Activated B cell treated with CpG ODN at 0.5 μM for 24 hours (primary cell): ENCODE results near the gene CACHD1. TPM values are rescaled to one million over a fixed set of nuclear protein-coding genes. Genes with fewer than 3 reads are reported as not detected.

Experiments
- ATAC-seq: fragments of 200-7000 bp; cut with Tn5 transposase; one replicate; pipeline ENCODE4 v1.10.0; 2021; ENCODE audit warnings: low read depth, mild to moderate bottlenecking, moderate library complexity
- CTCF ChIA-PET: fragments of 350-600 bp; sonication (Branson Sonifier 250); formaldehyde crosslinking; loops from one replicate; lab custom pipeline; 2021; ENCODE audit warnings: antibody characterized with exemption; lab: Charles Lee
- POLR2A ChIA-PET: fragments of 350-600 bp; sonication (Branson Sonifier 250); formaldehyde crosslinking; loops from one replicate; lab custom pipeline; 2021; ENCODE audit warnings: antibody characterized with exemption; lab: Charles Lee
- DNase-seq: peaks from one replicate; pipeline ENCODE4 v3.0.0; 2022
- H3K27ac Mint-ChIP-seq: one replicate; pipeline ENCODE4 v1.8.0; 2020; ENCODE audit warnings: mixed read lengths
- H3K27me3 Mint-ChIP-seq: one replicate; pipeline ENCODE4 v1.8.0; 2021; ENCODE audit warnings: mixed read lengths
- H3K36me3 Mint-ChIP-seq: one replicate; pipeline ENCODE4 v1.8.0; 2021; ENCODE audit warnings: low read depth, mixed read lengths
- H3K4me1 Mint-ChIP-seq: one replicate; pipeline ENCODE4 v1.8.0; 2021; ENCODE audit warnings: mixed read lengths
- H3K4me3 Mint-ChIP-seq: one replicate; pipeline ENCODE4 v1.8.0; 2020; ENCODE audit warnings: mild to moderate bottlenecking, mixed read lengths
- H3K9me3 Mint-ChIP-seq: one replicate; pipeline ENCODE4 v1.8.0; 2020; ENCODE audit warnings: mixed read lengths
- CTCF ChIP-seq: fragments of 200-600 bp; IDR thresholded peaks from one replicate; pipeline ENCODE4 v1.8.0; 2022; ENCODE audit warnings: antibody characterized with exemption, mild to moderate bottlenecking
- intact Hi-C: fragments of 100-400 bp; cut with micrococcal nuclease; formaldehyde crosslinking; loops from one replicate; pipeline ENCODE4 v1.15.1; 2024
- total RNA-seq: library from RNA; stranded (reverse); gene quantifications from 2 replicates; pipeline ENCODE4 v1.2.3, GENCODE V29; 2022

CACHD1 gene
- total RNA-seq, 1 donor from 2014 or later = 0.22 TPM

DNA sequence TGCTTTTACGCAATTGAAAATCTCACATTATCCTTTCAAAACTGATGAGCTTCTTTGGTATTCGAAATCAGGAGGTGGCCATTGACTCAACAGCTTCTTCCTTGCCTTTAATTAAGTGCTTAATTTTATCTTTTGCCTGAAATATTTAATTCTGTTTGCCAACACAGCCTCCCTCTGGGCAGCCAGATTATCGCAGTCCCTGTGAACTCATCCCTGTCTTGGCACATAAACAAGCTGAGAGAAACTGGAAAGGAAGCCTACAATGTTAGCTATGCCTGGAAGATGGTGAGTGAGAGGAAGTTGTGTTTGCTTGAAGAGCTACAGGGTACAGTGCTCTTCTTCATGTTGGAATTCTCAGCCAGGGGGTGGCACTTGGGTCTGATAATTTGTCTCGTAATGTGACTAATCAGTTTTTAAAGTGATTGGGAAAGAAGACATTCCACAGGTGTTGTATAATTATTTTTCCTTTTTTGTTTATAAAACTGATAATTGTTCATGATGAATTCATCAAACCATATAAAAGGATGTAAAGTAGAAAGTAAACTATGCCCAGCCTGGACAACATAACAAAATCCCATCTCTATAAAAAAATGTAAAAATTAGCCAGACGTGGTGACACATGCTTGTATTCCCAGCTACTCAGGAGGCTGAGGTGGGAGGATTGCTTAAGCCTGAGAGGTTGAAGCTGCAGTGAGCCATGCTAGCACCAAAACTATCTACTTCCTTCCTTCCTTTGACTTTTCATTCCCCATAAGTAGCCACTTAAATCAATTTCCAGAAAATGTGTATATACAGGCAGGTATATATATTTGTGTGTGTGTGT lies 184.8 kb downstream of the CACHD1 start:
- H3K4me1 Mint-ChIP-seq = no peaks in the 10 kb centered on the region
- H3K9me3 Mint-ChIP-seq = no peaks in the 10 kb centered on the region
- no peak for TF ChIP-seq CTCF
- intact Hi-C loops = no loop called here
- CTCF ChIA-PET = no interaction called here
- H3K27me3 Mint-ChIP-seq = peaks cover 8% of the 10 kb centered on the region
- H3K36me3 Mint-ChIP-seq = no peaks in the 10 kb centered on the region
- H3K27ac Mint-ChIP-seq = no peak overlapping the region
- no peak overlapping the region for H3K4me3 Mint-ChIP-seq
- POLR2A ChIA-PET = no interaction called here
- no peak for ATAC-seq
- DNase-seq = no peak

GRCh38 chr1:64655861-64656260 lies 185.9 kb downstream of the CACHD1 start:
- DNase-seq (no peak), ATAC-seq (no peak)
- Mint-ChIP-seq H3K27ac (no peak overlapping the region), H3K36me3 (no peaks in the 10 kb centered on the region), H3K4me3 (no peak overlapping the region), H3K9me3 (no peaks in the 10 kb centered on the region), H3K4me1 (no peaks in the 10 kb centered on the region), H3K27me3 (peaks cover 8% of the 10 kb centered on the region)
- no peak for TF ChIP-seq CTCF
- ChIA-PET POLR2A (no interaction called here), CTCF (no interaction called here)
- intact Hi-C loops = no loop called here

DNA sequence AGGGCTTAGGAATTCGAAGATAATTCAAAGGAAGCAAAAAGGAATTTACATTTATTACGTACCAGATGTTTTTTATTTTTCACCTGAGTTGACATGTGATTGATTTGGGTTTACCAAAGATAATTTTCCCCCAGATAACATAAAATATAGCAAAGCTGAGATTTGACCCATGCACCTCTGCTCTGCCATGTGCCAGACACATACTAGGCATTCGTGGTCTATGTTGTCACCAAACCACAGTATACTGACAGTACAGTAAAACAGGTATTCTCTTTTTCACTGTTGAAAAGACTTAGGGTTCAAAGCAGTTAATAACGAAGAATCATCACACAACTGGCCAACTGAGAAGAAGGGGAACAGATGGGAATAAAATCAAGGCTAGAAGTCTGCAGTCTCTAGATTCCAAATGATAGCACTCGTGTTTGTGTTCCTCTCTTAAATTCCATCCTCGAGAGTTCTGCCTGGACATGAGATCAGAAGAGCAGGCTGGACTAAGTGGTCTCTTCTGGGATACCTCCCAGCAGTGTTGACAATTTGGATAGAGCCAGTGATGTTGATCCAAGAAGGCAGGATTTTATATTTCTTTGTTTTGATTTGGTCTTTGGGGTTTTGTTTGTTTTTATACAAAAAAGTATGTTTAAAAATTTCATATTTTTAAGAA lies 189.7 kb downstream of the CACHD1 start:
- POLR2A ChIA-PET = no interaction called here
- H3K4me1 Mint-ChIP-seq = no peaks in the 10 kb centered on the region

DNA sequence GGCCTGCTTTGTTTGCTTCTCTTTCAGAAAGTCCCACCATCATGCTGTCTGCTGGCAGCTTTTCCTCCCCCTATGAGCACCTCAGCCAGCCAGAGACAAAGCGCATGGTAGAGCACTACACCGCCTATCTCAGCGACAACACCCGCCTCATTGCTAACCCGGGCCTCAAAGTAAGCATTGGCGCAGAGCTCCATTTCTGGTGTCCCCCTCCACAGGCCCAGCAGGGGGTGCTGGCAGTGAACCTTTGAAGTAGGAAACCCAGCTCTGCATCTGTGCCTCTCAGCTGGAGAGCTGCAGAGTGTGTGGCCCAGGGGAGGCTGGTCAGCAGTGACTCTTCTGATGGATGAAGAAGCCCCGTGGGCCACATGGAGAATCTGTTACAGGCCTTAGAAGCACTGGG lies 193.7 kb downstream of the CACHD1 start:
- POLR2A ChIA-PET = no interaction called here
- intact Hi-C loops = no loop called here
- TF ChIP-seq CTCF = no peak
- DNase-seq = no peak
- H3K4me3 Mint-ChIP-seq = no peak overlapping the region
- no peaks in the 10 kb centered on the region for H3K36me3 Mint-ChIP-seq
- no peaks in the 10 kb centered on the region for H3K9me3 Mint-ChIP-seq
- CTCF ChIA-PET = interaction anchor here (6.4 kb wide), 1 partner anchor 12 kb away, joined by 29 read pairs; no protein-coding TSS in a partner anchor
- no peaks in the 10 kb centered on the region for H3K4me1 Mint-ChIP-seq
- no peak overlapping the region for H3K27ac Mint-ChIP-seq
- H3K27me3 Mint-ChIP-seq = peaks cover 4% of the 10 kb centered on the region
- ATAC-seq = no peak

More for the DNA sequence above, 189.7 kb downstream of the CACHD1 start:
- Mint-ChIP-seq H3K27me3 (no peaks in the 10 kb centered on the region), H3K9me3 (no peaks in the 10 kb centered on the region), H3K27ac (no peak overlapping the region), H3K4me3 (no peak overlapping the region), H3K36me3 (no peaks in the 10 kb centered on the region)
- CTCF ChIA-PET = no interaction called here
- TF ChIP-seq CTCF = no peak
- DNase-seq = no peak
- intact Hi-C loops = no loop called here
- ATAC-seq = no peak

- Mint-ChIP-seq H3K4me3 (no peak overlapping the region), H3K9me3 (no peaks in the 10 kb centered on the region), H3K36me3 (no peaks in the 10 kb centered on the region), H3K27me3 (peaks cover 4% of the 10 kb centered on the region), H3K4me1 (no peaks in the 10 kb centered on the region), H3K27ac (no peak overlapping the region)
- ChIA-PET CTCF (interaction anchor here (6.4 kb wide), 1 partner anchor 11 kb away, joined by 29 read pairs; no protein-coding TSS in a partner anchor), POLR2A (no interaction called here)
- DNase-seq (no peak), ATAC-seq (no peak)
- intact Hi-C loops = no loop called here
- TF ChIP-seq CTCF = no peak
Observed at GRCh38 chr1:64664299-64664698, 194.4 kb downstream of the CACHD1 start.
